HCT116 (cell line): ENCODE measurements around the gene HSPA12A.

Experiments used
- CEBPB ChIP-seq: IDR thresholded peaks from 2 replicates; pipeline ENCODE4 v1.6.1; 2012; ENCODE audit warnings: low read depth
- EGR1 ChIP-seq: IDR thresholded peaks from 2 replicates; pipeline ENCODE4 v1.6.1; 2012; ENCODE audit warnings: low read depth
- EZH2 ChIP-seq: fragments of 200-600 bp; sonication (generic); IDR thresholded peaks from 2 replicates; pipeline ENCODE4 v1.6.1; 2017; ENCODE audit warnings: antibody characterized with exemption, mixed run types
- EZH2phosphoT487 ChIP-seq: fragments of 200-600 bp; IDR thresholded peaks from 2 replicates; pipeline ENCODE4 v1.6.1; 2018; ENCODE audit warnings: antibody characterized with exemption, borderline replicate concordance
- SIN3A ChIP-seq: IDR thresholded peaks from 2 replicates; pipeline ENCODE4 v1.6.1; 2012; ENCODE audit warnings: low read depth
- TF ChIP-seq, protein P1 (sequence below), 3 experiments: fragments of 200-600 bp in 1 of 3; sonication (generic) in 1 of 3; IDR thresholded peaks in 2 of 3; conservative IDR thresholded peaks in 1 of 3; 2 replicates each; pipeline ENCODE4 v1.5.1; 2012 to 2017; ENCODE audit warnings: low read depth in 2 of 3, low read length in 2 of 3, antibody characterized with exemption in 1 of 3, borderline replicate concordance in 1 of 3, control low read depth in 1 of 3, mild to moderate bottlenecking in 1 of 3, mixed read lengths in 1 of 3, mixed run types in 1 of 3, moderate library complexity in 1 of 3; ENCODE audit not compliant: insufficient read depth in 1 of 3

DNA sequence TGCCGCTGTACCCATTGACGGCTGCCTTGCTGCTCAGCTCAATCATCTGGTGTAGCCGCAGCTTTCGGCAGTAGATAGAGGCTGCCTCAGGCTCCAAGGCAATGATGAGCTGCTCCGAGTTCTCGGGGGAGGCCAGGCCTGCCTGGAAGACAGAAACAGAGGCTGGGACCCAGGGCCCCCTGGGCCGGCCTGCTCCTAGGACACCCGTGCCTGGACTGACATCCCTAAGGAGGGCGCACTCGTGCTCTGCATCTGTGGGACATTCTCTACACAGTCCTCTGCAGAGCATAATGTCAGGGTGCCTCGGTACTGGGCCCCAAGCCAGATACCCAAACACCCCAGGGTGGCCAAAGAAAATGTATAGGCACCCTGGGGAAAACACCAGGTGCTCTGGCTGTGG, 58.5 kb downstream of the HSPA12A start:
- TF ChIP-seq CEBPB (no peak), EGR1 (no peak), EZH2phosphoT487 (no peak), EZH2 (no peak), SIN3A (no peak)
- TF ChIP-seq, protein P1, sequence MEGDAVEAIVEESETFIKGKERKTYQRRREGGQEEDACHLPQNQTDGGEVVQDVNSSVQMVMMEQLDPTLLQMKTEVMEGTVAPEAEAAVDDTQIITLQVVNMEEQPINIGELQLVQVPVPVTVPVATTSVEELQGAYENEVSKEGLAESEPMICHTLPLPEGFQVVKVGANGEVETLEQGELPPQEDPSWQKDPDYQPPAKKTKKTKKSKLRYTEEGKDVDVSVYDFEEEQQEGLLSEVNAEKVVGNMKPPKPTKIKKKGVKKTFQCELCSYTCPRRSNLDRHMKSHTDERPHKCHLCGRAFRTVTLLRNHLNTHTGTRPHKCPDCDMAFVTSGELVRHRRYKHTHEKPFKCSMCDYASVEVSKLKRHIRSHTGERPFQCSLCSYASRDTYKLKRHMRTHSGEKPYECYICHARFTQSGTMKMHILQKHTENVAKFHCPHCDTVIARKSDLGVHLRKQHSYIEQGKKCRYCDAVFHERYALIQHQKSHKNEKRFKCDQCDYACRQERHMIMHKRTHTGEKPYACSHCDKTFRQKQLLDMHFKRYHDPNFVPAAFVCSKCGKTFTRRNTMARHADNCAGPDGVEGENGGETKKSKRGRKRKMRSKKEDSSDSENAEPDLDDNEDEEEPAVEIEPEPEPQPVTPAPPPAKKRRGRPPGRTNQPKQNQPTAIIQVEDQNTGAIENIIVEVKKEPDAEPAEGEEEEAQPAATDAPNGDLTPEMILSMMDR (IDR thresholded peaks at IDR 0.05 in 2 of 3, conservative IDR thresholded peaks at IDR 0.05 in 1 of 3; ENCODE audit: borderline replicate concordance in 1 of 3, insufficient read depth in 1 of 3, low read depth in 2 of 3, low read length in 2 of 3): no peak
